ENCODE results near the gene RAP1GAP. TPM values are rescaled to one million over a fixed set of nuclear protein-coding genes. Genes with fewer than 3 reads are reported as not detected.

RAP1GAP gene
- total RNA-seq (2014; rRNA removed; shearing (Covaris generic)): 1.1 and 1.5 TPM in 2 replicates

GRCh38 chr1:21669258-21670058 lies at the start of gene RAP1GAP:
Gene RAP1GAP (minus strand): TSS chr1:21669357. CDS start chr1:21620032, 49,325 bp downstream.
- DNase-seq (ENCODE audit: low read depth): no peak

- DNase-seq (ENCODE audit: low read depth): no peak
Observed at GRCh38 chr1:21716169-21716568, 47.0 kb upstream of the RAP1GAP start.

- DNase-seq (ENCODE audit: low read depth): no peak
Observed at GRCh38 chr1:21707891-21708290, 38.7 kb upstream of the RAP1GAP start.

GRCh38 chr1:21707086-21707840 lies 38.1 kb upstream of the RAP1GAP start:
- no peak for DNase-seq (ENCODE audit: low read depth)

GRCh38 chr1:21706151-21706835 lies 37.1 kb upstream of the RAP1GAP start:
- no peak for DNase-seq (ENCODE audit: low read depth)

GRCh38 chr1:21705303-21705980 lies 36.3 kb upstream of the RAP1GAP start:
- DNase-seq (ENCODE audit: low read depth): no peak

- no peak for DNase-seq (ENCODE audit: low read depth)
Observed at GRCh38 chr1:21704145-21704544, 35.0 kb upstream of the RAP1GAP start.

GRCh38 chr1:21703318-21703963 lies 34.3 kb upstream of the RAP1GAP start:
- peak; percentile 71 for DNase-seq (ENCODE audit: low read depth)

- DNase-seq (ENCODE audit: low read depth): no peak
Observed at GRCh38 chr1:21702780-21703179, 33.6 kb upstream of the RAP1GAP start.

- DNase-seq (ENCODE audit: low read depth): no peak
Observed at GRCh38 chr1:21701401-21701800, 32.2 kb upstream of the RAP1GAP start.

DNA sequence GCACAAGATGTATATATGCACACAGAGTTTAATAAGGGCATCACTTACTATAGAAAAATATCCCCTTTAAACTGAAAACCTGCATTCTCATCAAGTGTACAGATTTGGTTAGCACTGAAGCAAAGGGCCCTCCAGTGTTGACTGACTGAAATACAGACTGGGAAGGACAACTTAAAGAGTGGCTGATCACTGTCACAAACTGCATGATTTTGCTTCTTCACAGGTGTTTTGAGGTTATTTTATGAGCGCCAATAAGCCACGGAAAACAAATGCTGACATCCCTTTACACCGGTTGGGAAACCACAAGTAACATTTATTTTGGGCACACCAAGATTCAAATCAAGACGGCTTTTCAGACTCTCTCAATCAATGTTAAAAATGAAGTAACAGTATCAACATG lies 30.9 kb upstream of the RAP1GAP start:
- DNase-seq (ENCODE audit: low read depth): no peak

GRCh38 chr1:21696931-21697330 lies 27.8 kb upstream of the RAP1GAP start:
- DNase-seq (ENCODE audit: low read depth): peak; percentile 77

- DNase-seq (ENCODE audit: low read depth): no peak
Observed at GRCh38 chr1:21693732-21694131, 24.6 kb upstream of the RAP1GAP start.

- no peak for DNase-seq (ENCODE audit: low read depth)
Observed at GRCh38 chr1:21691739-21692138, 22.6 kb upstream of the RAP1GAP start.

GRCh38 chr1:21689661-21690372 lies 20.7 kb upstream of the RAP1GAP start:
- no peak for DNase-seq (ENCODE audit: low read depth)

DNA sequence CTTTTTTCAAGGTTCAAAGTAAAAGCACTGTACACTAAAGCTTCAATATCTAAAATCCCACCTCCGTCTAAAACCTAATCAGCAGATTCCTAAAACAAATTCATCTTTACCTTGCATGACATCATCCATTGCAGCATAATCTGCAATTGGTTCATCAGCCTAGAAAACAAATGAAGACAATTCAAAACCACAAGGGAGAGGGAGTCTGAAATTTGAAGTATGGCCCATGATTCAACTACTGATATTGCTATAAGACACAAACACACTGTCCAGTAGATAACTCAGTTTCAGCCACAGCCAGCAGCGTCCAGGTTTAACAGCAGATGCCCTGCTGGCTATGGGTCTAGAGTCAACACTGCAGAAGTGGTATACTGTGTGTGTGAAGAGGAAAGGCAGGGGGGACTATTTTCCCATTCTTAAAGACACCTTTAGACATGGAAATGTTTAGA lies 17.9 kb upstream of the RAP1GAP start:
- no peak for DNase-seq (ENCODE audit: low read depth)

- DNase-seq (ENCODE audit: low read depth): no peak
Observed at GRCh38 chr1:21685946-21686678, 17.0 kb upstream of the RAP1GAP start.

GRCh38 chr1:21681426-21681825 lies 12.3 kb upstream of the RAP1GAP start:
- DNase-seq (ENCODE audit: low read depth): no peak

GRCh38 chr1:21680918-21681317 lies 11.8 kb upstream of the RAP1GAP start:
- no peak for DNase-seq (ENCODE audit: low read depth)

GRCh38 chr1:21680381-21680780 lies 11.2 kb upstream of the RAP1GAP start:
- DNase-seq (ENCODE audit: low read depth): no peak
